Neural progenitor cell (in vitro differentiated cells): Measurements from ENCODE around the gene NDUFA6. TPM values are rescaled to one million over a fixed set of nuclear protein-coding genes. Genes with fewer than 3 reads are reported as not detected.
A peak's percentile ranks its signal among the peaks of the same experiment; 100 is the strongest.

Experiments used
- DNase-seq: peaks from one replicate; pipeline ENCODE4 v3.0.0-alpha.2; 2016; ENCODE audit warnings: low spot score
- H2AFZ ChIP-seq: fragments of 200-600 bp; sonication (generic); replicated peaks from 2 replicates; pipeline ENCODE4 v1.6.1; 2016; ENCODE audit warnings: antibody characterized with exemption
- H3F3A ChIP-seq: fragments of 200-600 bp; sonication (generic); 2 replicates; pipeline ENCODE4 v1.6.1; 2016; ENCODE audit warnings: antibody characterized with exemption, low read depth
- H3K27ac ChIP-seq: fragments of 200-600 bp; sonication (generic); 2 replicates; pipeline ENCODE4 v1.5.1; 2016; ENCODE audit warnings: mild to moderate bottlenecking
- H3K27me3 ChIP-seq: fragments of 200-600 bp; sonication (generic); 2 replicates; pipeline ENCODE4 v1.6.1; 2016; ENCODE audit warnings: mild to moderate bottlenecking, moderate library complexity
- H3K36me3 ChIP-seq: fragments of 200-600 bp; sonication (generic); 2 replicates; pipeline ENCODE4 v1.5.1; 2016
- H3K4me1 ChIP-seq: fragments of 200-600 bp; sonication (generic); 2 replicates; pipeline ENCODE4 v1.6.1; 2016; ENCODE audit warnings: mixed run types
- H3K4me2 ChIP-seq: fragments of 200-600 bp; sonication (generic); 2 replicates; pipeline ENCODE4 v1.6.1; 2016
- H3K4me3 ChIP-seq: fragments of 200-600 bp; sonication (generic); 2 replicates; pipeline ENCODE4 v1.5.1; 2016
- H3K79me2 ChIP-seq: fragments of 200-600 bp; sonication (generic); 2 replicates; pipeline ENCODE4 v1.6.1; 2016; ENCODE audit warnings: low read depth
- H3K9ac ChIP-seq: fragments of 200-600 bp; sonication (generic); 2 replicates; pipeline ENCODE4 v1.6.1; 2016
- H3K9me3 ChIP-seq: fragments of 200-600 bp; sonication (generic); 2 replicates; pipeline ENCODE4 v1.5.1; 2016; ENCODE audit warnings: low read depth
- H4K20me1 ChIP-seq: fragments of 200-600 bp; sonication (generic); 2 replicates; pipeline ENCODE4 v1.6.1; 2016; ENCODE audit warnings: low read depth
- H3K27ac Mint-ChIP-seq: 3 replicates; pipeline ENCODE4 v1.8.0; 2021; ENCODE audit warnings: mixed read lengths
- H3K27me3 Mint-ChIP-seq: 2 replicates; pipeline ENCODE4 v1.8.0; 2022; ENCODE audit warnings: low read depth, mild to moderate bottlenecking, inconsistent platforms, moderate library complexity, mixed read lengths; ENCODE audit not compliant: insufficient read depth
- H3K36me3 Mint-ChIP-seq: 3 replicates; pipeline ENCODE4 v1.8.0; 2021; ENCODE audit warnings: mixed read lengths
- H3K4me1 Mint-ChIP-seq: 3 replicates; pipeline ENCODE4 v1.8.0; 2021; ENCODE audit warnings: mixed read lengths
- H3K4me3 Mint-ChIP-seq: 3 replicates; pipeline ENCODE4 v1.8.0; 2021; ENCODE audit warnings: mild to moderate bottlenecking, moderate library complexity, mixed read lengths
- H3K9me3 Mint-ChIP-seq: 3 replicates; pipeline ENCODE4 v1.8.0; 2020; ENCODE audit warnings: mixed read lengths
- CTCF ChIP-seq: fragments of 200-600 bp; sonication (generic); IDR thresholded peaks from 2 replicates; pipeline ENCODE4 v1.5.1; 2017; ENCODE audit warnings: antibody characterized with exemption, mild to moderate bottlenecking
- EZH2 ChIP-seq: fragments of 200-600 bp; sonication (generic); IDR thresholded peaks from 2 replicates; pipeline ENCODE4 v1.6.1; 2017; ENCODE audit warnings: antibody characterized with exemption, mild to moderate bottlenecking, moderate library complexity
- EZH2phosphoT487 ChIP-seq: fragments of 200-600 bp; sonication (generic); IDR thresholded peaks from 2 replicates; pipeline ENCODE4 v1.6.1; 2017; ENCODE audit warnings: antibody characterized with exemption
- total RNA-seq: library from RNA; depleted of rRNA; stranded (reverse); fragments of >200 nt; gene quantifications from 2 replicates; pipeline ENCODE4 v1.2.3, GENCODE V29; 2015; ENCODE audit warnings: low replicate concordance

Gene NDUFA6
- total RNA-seq, 1 donor from 2014 or later, result 132 TPM

DNA sequence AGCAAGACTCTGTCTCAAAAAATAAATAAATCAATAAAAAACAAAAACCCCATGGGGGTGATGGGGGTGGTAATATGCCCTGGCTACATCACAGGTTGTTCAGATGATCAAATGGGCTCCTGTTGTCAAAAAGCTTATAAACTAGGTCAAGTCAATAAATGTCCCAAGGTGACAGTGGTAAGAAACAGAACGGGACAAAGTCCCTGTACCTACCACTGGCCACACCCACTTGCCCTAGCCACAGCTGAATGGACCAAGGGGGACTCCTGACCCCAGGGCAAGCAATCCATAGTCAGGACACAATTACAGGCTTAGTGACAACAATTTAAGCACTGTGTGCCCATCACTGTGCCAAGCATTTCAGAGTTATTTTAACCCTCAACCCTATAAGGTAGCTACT is 25.9 kb downstream of the NDUFA6 start:
- no peak for DNase-seq
- H3K4me3 Mint-ChIP-seq, result no peak overlapping the region
- Histone ChIP-seq H3K9me3 (no peaks in the 10 kb centered on the region), H2AFZ (no peak overlapping the region), H3K27ac (no peak overlapping the region), H3K4me3 (no peak overlapping the region), H3K79me2 (peaks cover 2% of the 10 kb centered on the region), H3K36me3 (no peaks in the 10 kb centered on the region), H3K9ac (no peak overlapping the region), H3K27me3 (no peaks in the 10 kb centered on the region), H3K4me2 (no peak overlapping the region), H3F3A (peaks cover under 1% of the 10 kb centered on the region), H4K20me1 (peaks cover 2% of the 10 kb centered on the region), H3K4me1 (peaks cover 2% of the 10 kb centered on the region)
- H3K9me3 Mint-ChIP-seq, result no peaks in the 10 kb centered on the region
- H3K4me1 Mint-ChIP-seq, result peaks cover 12% of the 10 kb centered on the region
- H3K36me3 Mint-ChIP-seq, result peaks cover 28% of the 10 kb centered on the region
- no peak overlapping the region for H3K27ac Mint-ChIP-seq
- TF ChIP-seq EZH2phosphoT487 (no peak), CTCF (no peak), EZH2 (no peak)
- H3K27me3 Mint-ChIP-seq, result peaks cover 3% of the 10 kb centered on the region

DNA sequence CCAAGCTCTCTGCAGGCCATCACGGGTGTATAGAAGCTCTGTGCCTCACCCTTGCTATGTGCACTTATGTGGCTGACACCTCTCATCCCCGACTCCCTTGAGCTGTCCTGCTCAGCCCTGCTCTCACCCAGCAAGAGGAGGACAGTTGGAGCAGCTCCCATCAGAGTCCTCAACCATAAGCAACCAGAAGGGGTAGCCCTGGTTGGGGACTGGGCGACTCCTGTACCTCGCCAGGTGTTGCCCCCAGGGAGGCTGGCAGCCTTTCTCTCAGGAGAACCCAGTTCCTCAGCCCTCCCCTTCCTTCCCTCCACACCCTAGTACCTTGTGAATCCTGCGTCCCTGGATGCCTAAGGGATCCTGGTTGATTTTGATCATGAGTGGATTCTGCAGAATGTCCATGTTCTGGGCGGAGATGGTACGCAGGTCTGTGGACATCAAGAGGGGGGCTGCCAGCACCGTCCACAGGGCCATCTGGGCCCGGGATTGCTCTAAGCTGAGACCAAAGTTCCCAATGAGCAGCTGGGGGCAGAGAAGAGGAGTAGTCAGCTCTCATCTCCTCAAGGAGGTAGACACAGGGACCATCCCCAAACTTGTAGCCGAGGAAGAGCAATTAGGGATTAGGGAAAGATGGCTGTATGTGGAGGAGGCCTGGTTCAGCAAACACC is 27.9 kb downstream of the NDUFA6 start:
- H3K4me1 Mint-ChIP-seq, result peaks cover 9% of the 10 kb centered on the region
- DNase-seq, result no peak
- H3K27ac ChIP-seq, result no peak overlapping the region
- no peaks in the 10 kb centered on the region for H3F3A ChIP-seq
- H3K27ac Mint-ChIP-seq, result no peak overlapping the region
- H3K27me3 ChIP-seq, result no peaks in the 10 kb centered on the region
- no peaks in the 10 kb centered on the region for H4K20me1 ChIP-seq
- H3K4me1 ChIP-seq, result no peaks in the 10 kb centered on the region
- no peak overlapping the region for H3K9ac ChIP-seq
- no peak overlapping the region for H3K4me3 Mint-ChIP-seq
- H3K36me3 ChIP-seq, result peaks cover 3% of the 10 kb centered on the region
- H3K9me3 Mint-ChIP-seq, result peaks cover 6% of the 10 kb centered on the region
- H3K27me3 Mint-ChIP-seq, result peaks cover 12% of the 10 kb centered on the region
- H2AFZ ChIP-seq, result no peak overlapping the region
- no peak for TF ChIP-seq CTCF
- TF ChIP-seq EZH2phosphoT487, result no peak
- no peak for TF ChIP-seq EZH2
- H3K9me3 ChIP-seq, result no peaks in the 10 kb centered on the region
- H3K4me3 ChIP-seq, result no peak overlapping the region
- no peak overlapping the region for H3K4me2 ChIP-seq
- H3K79me2 ChIP-seq, result no peaks in the 10 kb centered on the region
- peaks cover 39% of the 10 kb centered on the region for H3K36me3 Mint-ChIP-seq

DNA sequence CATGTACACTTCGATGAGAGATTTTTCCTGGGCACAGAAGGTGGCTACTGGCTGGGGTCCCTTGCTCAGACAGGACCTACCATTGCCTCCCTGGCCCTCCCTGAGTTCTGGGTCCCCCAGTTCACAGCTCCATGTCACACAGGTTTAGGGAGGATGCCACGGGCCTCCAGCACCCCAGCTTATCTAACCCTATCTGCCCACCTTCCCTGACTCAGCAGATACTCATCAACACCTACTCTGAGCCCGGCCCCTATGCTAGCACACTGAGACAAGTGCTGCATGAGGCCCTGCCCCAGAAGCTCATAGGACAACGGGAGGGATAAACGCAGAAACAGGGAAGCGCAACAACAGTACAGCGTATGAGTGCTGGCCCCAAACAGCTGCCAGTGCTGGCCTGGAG is 29.5 kb downstream of the NDUFA6 start:
- no peaks in the 10 kb centered on the region for H3K4me1 ChIP-seq
- Mint-ChIP-seq H3K9me3 (peaks cover 18% of the 10 kb centered on the region), H3K4me3 (no peak overlapping the region), H3K27ac (peak overlapping the region; percentile 50), H3K4me1 (peaks cover 9% of the 10 kb centered on the region), H3K36me3 (peaks cover 43% of the 10 kb centered on the region), H3K27me3 (peaks cover 12% of the 10 kb centered on the region)
- no peaks in the 10 kb centered on the region for H3K27me3 ChIP-seq
- H3K4me2 ChIP-seq, result no peak overlapping the region
- no peaks in the 10 kb centered on the region for H4K20me1 ChIP-seq
- H3K79me2 ChIP-seq, result no peaks in the 10 kb centered on the region
- H2AFZ ChIP-seq, result no peak overlapping the region
- no peak for TF ChIP-seq EZH2phosphoT487
- no peak for TF ChIP-seq EZH2
- no peak for TF ChIP-seq CTCF
- peaks cover 10% of the 10 kb centered on the region for H3K9me3 ChIP-seq
- no peak overlapping the region for H3K4me3 ChIP-seq
- H3K9ac ChIP-seq, result no peak overlapping the region
- peaks cover 5% of the 10 kb centered on the region for H3F3A ChIP-seq
- H3K27ac ChIP-seq, result no peak overlapping the region
- H3K36me3 ChIP-seq, result peaks cover 3% of the 10 kb centered on the region
- no peak for DNase-seq
